Measurements from ENCODE around the gene USP40.

USP40 gene

GRCh38 chr2:233531955-233532354, 34.6 kb downstream of the USP40 start:
- H3K4me1 Mint-ChIP-seq (ENCODE audit: low read depth) = no peaks in the 10 kb centered on the region

GRCh38 chr2:233530381-233530780, 36.2 kb downstream of the USP40 start:
- no peak overlapping the region for H3K4me3 Mint-ChIP-seq
- no peak for DNase-seq
- peaks cover 33% of the 10 kb centered on the region for H3K36me3 Mint-ChIP-seq (ENCODE audit: low read depth)
- H3K4me1 Mint-ChIP-seq (ENCODE audit: low read depth) = no peaks in the 10 kb centered on the region
- no peaks in the 10 kb centered on the region for H3K9me3 Mint-ChIP-seq
- H3K27ac Mint-ChIP-seq = no peak overlapping the region
- H3K27me3 Mint-ChIP-seq = no peaks in the 10 kb centered on the region

More at GRCh38 chr2:233531955-233532354, 34.6 kb downstream of the USP40 start:
- Mint-ChIP-seq H3K36me3 (ENCODE audit: low read depth) (peaks cover 31% of the 10 kb centered on the region), H3K27me3 (no peaks in the 10 kb centered on the region), H3K4me3 (no peak overlapping the region), H3K27ac (no peak overlapping the region), H3K9me3 (no peaks in the 10 kb centered on the region)
- DNase-seq = no peak

DNA sequence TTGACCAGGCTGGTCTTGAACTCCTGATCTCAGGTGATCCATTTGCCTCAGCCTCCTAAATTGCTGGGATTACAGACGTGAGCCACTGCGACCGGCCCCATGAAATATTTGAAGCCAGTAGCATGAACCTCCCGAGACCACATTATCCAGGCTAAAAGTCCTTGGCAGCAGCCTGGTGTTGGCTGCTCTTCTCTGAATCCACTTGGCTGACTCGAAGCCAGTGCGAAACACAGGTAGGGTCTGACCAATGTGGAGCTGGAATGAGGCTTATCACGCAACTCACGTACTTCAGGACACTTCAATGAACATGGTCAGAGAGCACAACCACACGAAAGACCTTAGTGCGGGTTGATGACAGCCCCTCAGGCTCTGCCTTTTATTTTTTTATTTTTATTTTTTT, 38.4 kb downstream of the USP40 start:
- Mint-ChIP-seq H3K4me3 (no peak overlapping the region), H3K36me3 (ENCODE audit: low read depth) (peaks cover 40% of the 10 kb centered on the region), H3K4me1 (ENCODE audit: low read depth) (no peaks in the 10 kb centered on the region), H3K27ac (no peak overlapping the region), H3K9me3 (no peaks in the 10 kb centered on the region), H3K27me3 (no peaks in the 10 kb centered on the region)
- DNase-seq = no peak

GRCh38 chr2:233525791-233526190, 40.8 kb downstream of the USP40 start:
- H3K4me3 Mint-ChIP-seq = no peak overlapping the region
- no peaks in the 10 kb centered on the region for H3K27me3 Mint-ChIP-seq
- H3K9me3 Mint-ChIP-seq = no peaks in the 10 kb centered on the region
- no peaks in the 10 kb centered on the region for H3K4me1 Mint-ChIP-seq (ENCODE audit: low read depth)
- no peak for DNase-seq
- H3K27ac Mint-ChIP-seq = no peak overlapping the region
- peaks cover 48% of the 10 kb centered on the region for H3K36me3 Mint-ChIP-seq (ENCODE audit: low read depth)

DNA sequence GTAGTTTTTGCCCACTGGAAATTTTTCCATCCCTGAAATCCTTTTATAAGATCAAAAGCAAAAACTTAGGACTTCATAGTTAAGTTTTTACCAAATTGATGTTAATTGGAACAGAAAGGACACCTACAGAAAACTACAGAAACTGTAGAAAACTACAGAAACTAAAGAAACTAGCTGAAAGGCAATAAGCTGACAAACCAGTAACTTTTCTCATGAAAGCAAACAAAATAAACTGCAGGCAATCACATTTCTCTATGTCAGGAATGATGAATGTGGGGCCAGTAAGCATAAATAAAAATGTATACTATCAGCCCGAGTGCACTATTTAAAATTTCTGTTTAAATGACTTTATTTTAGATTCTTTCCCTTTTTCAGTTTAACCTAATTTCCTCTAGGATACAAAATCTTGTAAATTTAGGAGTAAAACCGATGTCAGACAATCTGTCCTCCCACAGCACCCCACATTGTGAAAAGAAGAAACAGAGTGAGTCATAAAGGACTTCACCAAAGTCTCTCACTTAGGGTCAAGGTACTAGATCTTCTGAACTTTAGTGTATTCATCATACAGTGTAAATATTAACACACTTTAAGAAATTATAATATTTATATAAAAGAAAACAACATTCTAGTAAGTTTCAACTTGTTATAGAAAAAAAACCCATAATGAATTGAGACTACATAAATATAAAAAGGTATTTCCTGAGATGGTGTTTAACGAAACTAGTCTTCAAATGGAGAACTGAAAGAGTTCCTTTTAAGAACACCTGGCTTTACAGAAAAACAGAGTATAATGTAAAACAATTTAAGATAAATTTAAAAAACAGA, 46.6 kb downstream of the USP40 start:
- no peak overlapping the region for H3K4me3 Mint-ChIP-seq
- H3K4me1 Mint-ChIP-seq (ENCODE audit: low read depth) = peaks cover 2% of the 10 kb centered on the region
- DNase-seq = no peak
- no peaks in the 10 kb centered on the region for H3K9me3 Mint-ChIP-seq
- peaks cover 49% of the 10 kb centered on the region for H3K36me3 Mint-ChIP-seq (ENCODE audit: low read depth)
- H3K27me3 Mint-ChIP-seq = no peaks in the 10 kb centered on the region
- H3K27ac Mint-ChIP-seq = no peak overlapping the region

DNA sequence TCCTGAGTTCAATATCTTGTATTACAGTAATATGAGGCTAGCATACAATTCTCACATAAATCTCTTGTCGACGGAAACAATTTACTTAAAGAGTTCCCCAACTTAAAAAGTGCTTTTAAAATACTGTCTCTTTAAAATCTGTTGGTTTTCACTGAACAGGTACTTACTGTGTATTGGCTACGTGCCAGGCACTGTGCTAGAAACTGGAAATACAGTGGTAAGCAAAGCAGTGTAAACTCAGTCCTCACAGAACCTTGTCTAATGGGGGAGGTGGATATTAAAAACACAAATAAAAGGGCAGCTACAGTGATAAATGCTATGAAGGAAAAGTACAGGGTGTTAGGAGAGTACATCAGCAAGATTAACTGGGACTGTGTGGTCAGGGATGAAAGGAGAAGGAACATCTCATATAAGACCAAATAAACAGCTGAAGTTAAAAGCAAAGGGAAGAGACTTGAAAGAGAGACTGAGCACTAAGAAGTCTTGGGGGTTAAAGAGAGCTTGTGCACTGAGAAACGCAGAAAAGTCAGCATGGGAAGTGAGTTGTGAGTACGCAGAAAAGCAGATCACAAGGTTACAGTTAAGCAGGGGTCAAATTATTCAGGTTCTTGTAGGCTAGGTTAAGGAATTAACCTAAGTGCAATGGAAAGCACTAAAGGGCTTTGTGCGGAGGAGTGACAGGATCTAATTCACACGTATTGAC, 52.5 kb downstream of the USP40 start:
- Mint-ChIP-seq H3K9me3 (no peaks in the 10 kb centered on the region), H3K27me3 (no peaks in the 10 kb centered on the region), H3K27ac (no peak overlapping the region), H3K4me1 (ENCODE audit: low read depth) (no peaks in the 10 kb centered on the region), H3K36me3 (ENCODE audit: low read depth) (peaks cover 26% of the 10 kb centered on the region), H3K4me3 (no peak overlapping the region)
- no peak for DNase-seq

GRCh38 chr2:233503947-233504637, 62.5 kb downstream of the USP40 start:
- peaks cover 13% of the 10 kb centered on the region for H3K4me1 Mint-ChIP-seq (ENCODE audit: low read depth)
- H3K27me3 Mint-ChIP-seq = no peaks in the 10 kb centered on the region
- no peak overlapping the region for H3K4me3 Mint-ChIP-seq
- no peak for DNase-seq
- peaks cover 66% of the 10 kb centered on the region for H3K36me3 Mint-ChIP-seq (ENCODE audit: low read depth)
- peaks cover 28% of the 10 kb centered on the region for H3K9me3 Mint-ChIP-seq
- no peak overlapping the region for H3K27ac Mint-ChIP-seq

GRCh38 chr2:233503481-233503880, 63.1 kb downstream of the USP40 start:
- Mint-ChIP-seq H3K9me3 (peaks cover 28% of the 10 kb centered on the region), H3K4me1 (ENCODE audit: low read depth) (peaks cover 13% of the 10 kb centered on the region), H3K36me3 (ENCODE audit: low read depth) (peaks cover 70% of the 10 kb centered on the region)

GRCh38 chr2:233501198-233502076, 65.1 kb downstream of the USP40 start:
- no peak overlapping the region for H3K27ac Mint-ChIP-seq
- no peak for DNase-seq
- H3K4me3 Mint-ChIP-seq = no peak overlapping the region
- H3K4me1 Mint-ChIP-seq (ENCODE audit: low read depth) = peaks cover 13% of the 10 kb centered on the region
- H3K27me3 Mint-ChIP-seq = no peaks in the 10 kb centered on the region
- H3K36me3 Mint-ChIP-seq (ENCODE audit: low read depth) = peaks cover 76% of the 10 kb centered on the region
- H3K9me3 Mint-ChIP-seq = peaks cover 28% of the 10 kb centered on the region

More at GRCh38 chr2:233503481-233503880, 63.1 kb downstream of the USP40 start:
- DNase-seq = no peak
- no peak overlapping the region for H3K4me3 Mint-ChIP-seq
- no peak overlapping the region for H3K27ac Mint-ChIP-seq
- H3K27me3 Mint-ChIP-seq = no peaks in the 10 kb centered on the region

DNA sequence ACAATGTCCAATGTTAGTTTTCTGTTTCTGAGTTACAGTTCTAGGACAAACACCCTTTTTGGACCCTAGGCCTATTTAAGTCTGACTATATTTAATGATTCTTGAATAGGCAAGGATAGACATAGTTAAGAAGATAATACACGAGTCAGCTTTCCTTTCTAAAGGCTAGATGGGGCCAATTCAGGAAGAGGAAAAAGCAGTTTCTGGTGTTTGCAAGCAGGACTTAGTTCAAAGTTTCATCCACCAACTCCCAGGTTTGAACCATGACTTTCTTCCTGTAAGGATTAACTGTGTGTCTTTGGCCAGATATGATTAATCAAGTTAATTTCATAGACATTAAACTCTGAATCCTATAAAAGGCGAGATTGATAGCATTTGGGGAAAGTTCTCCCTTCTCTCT, 66.7 kb downstream of the USP40 start:
- Mint-ChIP-seq H3K27me3 (no peaks in the 10 kb centered on the region), H3K27ac (no peak overlapping the region), H3K4me1 (ENCODE audit: low read depth) (peaks cover 13% of the 10 kb centered on the region), H3K4me3 (no peak overlapping the region), H3K9me3 (peaks cover 26% of the 10 kb centered on the region), H3K36me3 (ENCODE audit: low read depth) (peaks cover 65% of the 10 kb centered on the region)
- DNase-seq = no peak

- Mint-ChIP-seq H3K4me3 (no peak overlapping the region), H3K4me1 (ENCODE audit: low read depth) (peaks cover 10% of the 10 kb centered on the region), H3K9me3 (peaks cover 12% of the 10 kb centered on the region), H3K27ac (no peak overlapping the region), H3K36me3 (ENCODE audit: low read depth) (peaks cover 56% of the 10 kb centered on the region), H3K27me3 (no peaks in the 10 kb centered on the region)
- no peak for DNase-seq
These were observed 68.5 kb downstream of the USP40 start for GRCh38 chr2:233498126-233498525.

DNA sequence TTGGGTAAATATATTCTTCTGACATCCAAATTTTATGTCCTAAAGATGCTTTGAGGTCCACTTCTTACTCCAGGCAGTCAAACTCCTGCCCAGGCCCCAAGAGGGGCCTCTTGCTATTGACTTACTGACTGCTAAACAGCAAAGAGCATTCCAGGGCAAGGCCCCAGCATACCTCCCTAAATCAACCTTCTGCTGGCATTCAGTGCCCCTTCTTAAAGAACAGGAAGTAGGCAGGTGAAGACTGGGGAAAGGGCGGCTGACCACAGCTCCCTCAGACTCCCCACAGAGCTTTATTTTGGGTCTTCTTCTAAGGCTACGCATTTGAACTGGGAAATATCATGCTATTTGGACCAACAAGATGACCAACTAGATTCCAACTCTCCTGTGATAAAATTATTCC, 68.9 kb downstream of the USP40 start:
- H3K4me3 Mint-ChIP-seq = no peak overlapping the region
- H3K36me3 Mint-ChIP-seq (ENCODE audit: low read depth) = peaks cover 54% of the 10 kb centered on the region
- H3K27ac Mint-ChIP-seq = no peak overlapping the region
- H3K27me3 Mint-ChIP-seq = no peaks in the 10 kb centered on the region
- DNase-seq = no peak
- H3K9me3 Mint-ChIP-seq = peaks cover 8% of the 10 kb centered on the region
- H3K4me1 Mint-ChIP-seq (ENCODE audit: low read depth) = peaks cover 10% of the 10 kb centered on the region

- peaks cover 1% of the 10 kb centered on the region for H3K4me1 Mint-ChIP-seq (ENCODE audit: low read depth)
- DNase-seq = no peak
- no peaks in the 10 kb centered on the region for H3K9me3 Mint-ChIP-seq
- H3K36me3 Mint-ChIP-seq (ENCODE audit: low read depth) = peaks cover 54% of the 10 kb centered on the region
- H3K4me3 Mint-ChIP-seq = no peak overlapping the region
- H3K27ac Mint-ChIP-seq = no peak overlapping the region
- no peaks in the 10 kb centered on the region for H3K27me3 Mint-ChIP-seq
These were observed 70.8 kb downstream of the USP40 start for GRCh38 chr2:233495503-233496496.

Data from activated T-cell treated with anti-CD3 and anti-CD28 coated beads, Interleukin-2, amount 50 U/mL, for 24 hours (primary cell).